Stimulated activated CD8-positive, alpha-beta memory T cell treated with anti-CD3 and anti-CD28 coated beads, Interleukin-15, amount 100 ng/mL, for 1 hour (primary cell): Measurements from ENCODE around the gene IL2RA.
"Not testable (repeated sequence)": the region's sequence is repeated elsewhere in the genome, so short reads cannot be mapped to it uniquely, and the experiment has no call there.

Experiments used
- DNase-seq: peaks from one replicate; pipeline ENCODE4 v3.0.0-alpha.2; 2020; ENCODE audit warnings: low read depth

The IL2RA gene

GRCh38 chr10:5981529-5981928 is 80.6 kb downstream of the IL2RA start:
- no peak for DNase-seq

GRCh38 chr10:5978230-5978489 is 84.0 kb downstream of the IL2RA start:
- DNase-seq: no peak

- peak; percentile 68 for DNase-seq
These were observed 84.5 kb downstream of the IL2RA start, which contains the start of gene IL15RA for GRCh38 chr10:5977471-5978229. IL15RA (minus strand) TSS chr10:5977543; CDS start chr10:5977492, 51 bp downstream.

- no peak for DNase-seq
These were observed 85.4 kb downstream of the IL2RA start for GRCh38 chr10:5976512-5977470.

- DNase-seq: peak; percentile 4
These were observed 86.3 kb downstream of the IL2RA start for GRCh38 chr10:5975641-5976473.

GRCh38 chr10:5973069-5973468 is 89.1 kb downstream of the IL2RA start:
- no peak for DNase-seq

- DNase-seq: no peak
These were observed 90.3 kb downstream of the IL2RA start for GRCh38 chr10:5971886-5972285.

- no peak for DNase-seq
These were observed 90.8 kb downstream of the IL2RA start for GRCh38 chr10:5971315-5971832.

- DNase-seq: no peak
These were observed 91.6 kb downstream of the IL2RA start for GRCh38 chr10:5970527-5970926.

- no peak for DNase-seq
These were observed 92.1 kb downstream of the IL2RA start for GRCh38 chr10:5970066-5970465.

- DNase-seq: no peak
These were observed 93.3 kb downstream of the IL2RA start for GRCh38 chr10:5968681-5969453.

- DNase-seq: no peak
These were observed 94.0 kb downstream of the IL2RA start for GRCh38 chr10:5968037-5968680.

GRCh38 chr10:5965266-5965665 is 96.9 kb downstream of the IL2RA start:
- DNase-seq: no peak

- no peak for DNase-seq
These were observed 97.4 kb downstream of the IL2RA start for GRCh38 chr10:5964736-5965135.

GRCh38 chr10:5963591-5963990 is 98.6 kb downstream of the IL2RA start:
- DNase-seq: no peak

- DNase-seq: no peak
These were observed 99.1 kb downstream of the IL2RA start for GRCh38 chr10:5963071-5963470.

- not testable (repeated sequence) for DNase-seq
These were observed 99.7 kb downstream of the IL2RA start for GRCh38 chr10:5962358-5962940.

- no peak for DNase-seq
These were observed 100.6 kb downstream of the IL2RA start for GRCh38 chr10:5961405-5962100.

- DNase-seq: not testable (repeated sequence)
These were observed 101.2 kb downstream of the IL2RA start for GRCh38 chr10:5960973-5961275.
